Activated naive CD4-positive, alpha-beta T cell treated with anti-CD3 and anti-CD28 coated beads, Interleukin-2, amount 10 ng/mL, durations not matched to agents 5 hours and 36 hours (primary cell): Measurements from ENCODE around the gene DPEP2NB. TPM values are rescaled to one million over a fixed set of nuclear protein-coding genes. Genes with fewer than 3 reads are reported as not detected.

Source experiments
- total RNA-seq, 2 experiments: library from RNA; stranded (reverse); gene quantifications; one replicate each; pipeline ENCODE4 v1.2.3, GENCODE V29; 2021

Gene DPEP2NB, protein sequence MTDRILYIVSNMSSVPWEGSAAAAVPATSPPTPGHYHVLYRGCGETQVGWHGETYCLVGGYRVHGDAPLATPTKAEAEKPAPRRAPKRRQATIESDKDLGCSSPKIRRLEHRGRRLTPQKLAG
- total RNA-seq = not detected

GRCh38 chr16:68015681-68016080, at the start of gene DPEP2NB:
TSS of gene DPEP2NB (minus strand) at chr16:68015911. CDS start at chr16:68015770, 141 bp downstream.

GRCh38 chr16:68022728-68023537, 7.2 kb upstream of the DPEP2NB start, which contains the start of the genes DDX28 and DUS2:
TSS of gene DDX28 (minus strand) at chr16:68023232. CDS start at chr16:68023202, 30 bp downstream.
TSS of gene DUS2 (plus strand) at chr16:68023284. CDS start at chr16:68038024, 14,740 bp downstream.

DNA sequence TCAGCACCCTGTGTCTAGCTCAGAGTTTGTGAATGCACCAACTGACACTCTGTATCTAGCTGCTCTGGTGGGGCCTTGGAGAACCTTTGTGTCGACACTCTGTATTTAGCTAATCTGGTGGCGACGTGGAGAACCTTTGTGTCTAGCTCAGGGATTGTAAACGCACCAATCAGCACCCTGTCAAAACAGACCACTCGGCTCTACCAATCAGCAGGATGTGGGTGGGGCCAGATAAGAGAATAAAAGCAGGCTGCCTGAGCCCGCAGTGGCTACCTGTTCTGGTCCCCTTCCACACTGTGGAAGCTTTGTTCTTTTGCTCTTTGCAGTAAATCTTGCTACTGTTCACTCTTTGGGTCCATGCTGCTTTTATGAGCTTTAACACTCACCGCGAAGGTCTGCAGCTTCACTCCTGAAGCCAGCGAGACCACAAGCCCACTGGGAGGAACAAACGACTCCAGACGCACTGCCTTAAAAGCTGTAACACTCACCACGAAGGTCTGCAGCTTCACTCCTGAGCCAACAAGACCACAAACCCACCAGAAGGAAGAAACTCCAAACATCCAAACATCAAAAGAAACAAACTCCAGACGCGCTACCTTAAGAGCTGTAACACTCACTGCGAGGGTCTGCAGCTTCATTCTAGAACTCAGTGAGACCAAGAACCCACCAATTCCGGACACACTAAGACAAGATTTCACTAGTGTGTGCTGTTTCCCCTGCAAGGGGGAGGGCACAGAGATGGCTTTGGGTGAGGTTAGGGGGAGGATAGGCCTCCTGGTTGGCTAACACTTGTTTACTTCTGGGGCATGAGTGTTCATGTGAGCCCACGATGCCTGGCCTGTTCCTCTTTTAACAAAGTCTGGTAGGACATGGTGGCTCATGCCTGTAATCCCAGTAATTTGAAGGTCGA, 16.7 kb downstream of the DPEP2NB start, which contains the start of gene DPEP2:
TSS of gene DPEP2 (minus strand) at position 706 of the 910 bp plus-strand sequence. CDS start 6,272 bp downstream, outside the sequence.

GRCh38 chr16:67979955-67980678, 35.6 kb downstream of the DPEP2NB start, which contains the start of gene DPEP3:
TSS of gene DPEP3 (minus strand) at chr16:67980499. CDS start at chr16:67980380, 119 bp downstream.

GRCh38 chr16:67968400-67969253, 47.1 kb downstream of the DPEP2NB start, which contains the start of gene SLC12A4:
TSS of gene SLC12A4 (minus strand) at chr16:67968637. CDS start at chr16:67968553, 84 bp downstream.

Other genes starting within 250 kb of the DPEP2NB start
- 10 to 100 TPM; 24.3 to 28.0 TPM for gene RANBP10, start 209.4 kb downstream of the DPEP2NB start, total RNA-seq
- gene TSNAXIP1, start 209.0 kb downstream of the DPEP2NB start, total RNA-seq = under 1 TPM; 0.35 to 0.51 TPM
- 10 to 100 TPM; 42.1 to 42.6 TPM for gene THAP11, start 173.6 kb downstream of the DPEP2NB start, total RNA-seq
- 100 to 1,000 TPM in 1 of 2 experiments, 10 to 100 TPM in 1; 99.1 to 101 TPM for gene NUTF2, start 169.0 kb downstream of the DPEP2NB start, total RNA-seq
- 10 to 100 TPM; 55.1 to 62.1 TPM for gene CENPT, start 168.2 kb downstream of the DPEP2NB start, total RNA-seq
- 100 to 1,000 TPM in 1 of 2 experiments, 10 to 100 TPM in 1; 95.0 to 104 TPM for gene EDC4, start 142.9 kb downstream of the DPEP2NB start, total RNA-seq
- 1 to 10 TPM; 1.3 to 2.0 TPM for gene NRN1L, start 131.0 kb downstream of the DPEP2NB start, total RNA-seq
- 10 to 100 TPM; 19.8 to 22.2 TPM for gene PSKH1, start 122.7 kb downstream of the DPEP2NB start, total RNA-seq
- gene CTRL, start 84.0 kb downstream of the DPEP2NB start, total RNA-seq = 1 to 10 TPM; 5.5 to 6.1 TPM
- gene PSMB10, start 79.1 kb downstream of the DPEP2NB start, total RNA-seq = 100 to 1,000 TPM; 247 to 259 TPM
- gene LCAT, start 71.8 kb downstream of the DPEP2NB start, total RNA-seq = 10 to 100 TPM; 14.6 to 15.1 TPM
- 10 to 100 TPM; 31.3 to 32.2 TPM for gene SLC12A4, start 47.3 kb downstream of the DPEP2NB start, total RNA-seq
- under 1 TPM in 1 of 2 experiments, not detected in 1; 0.14 TPM for gene DPEP3, start 35.4 kb downstream of the DPEP2NB start, total RNA-seq
- gene DPEP2, start 16.4 kb downstream of the DPEP2NB start, total RNA-seq = 10 to 100 TPM; 12.0 to 12.9 TPM
- gene DDX28, start 7.3 kb upstream of the DPEP2NB start, total RNA-seq = 10 to 100 TPM; 14.6 to 16.3 TPM
- gene DUS2, start 7.4 kb upstream of the DPEP2NB start, total RNA-seq = 10 to 100 TPM; 18.9 to 20.8 TPM
- gene NFATC3, start 69.5 kb upstream of the DPEP2NB start, total RNA-seq = 100 to 1,000 TPM; 116 to 117 TPM
- gene ESRP2, start 220.2 kb upstream of the DPEP2NB start, total RNA-seq = under 1 TPM in 1 of 2 experiments, not detected in 1; 0.07 TPM
- gene PLA2G15, start 229.5 kb upstream of the DPEP2NB start, total RNA-seq = 1 to 10 TPM; 8.8 to 9.2 TPM
- gene SLC7A6, start 248.6 kb upstream of the DPEP2NB start, total RNA-seq = 100 to 1,000 TPM; 112 TPM